ENCODE data around the gene PNPT1.
"Not testable (repeated sequence)": the region's sequence is repeated elsewhere in the genome, so short reads cannot be mapped to it uniquely, and the experiment has no call there.

The PNPT1 gene

DNA sequence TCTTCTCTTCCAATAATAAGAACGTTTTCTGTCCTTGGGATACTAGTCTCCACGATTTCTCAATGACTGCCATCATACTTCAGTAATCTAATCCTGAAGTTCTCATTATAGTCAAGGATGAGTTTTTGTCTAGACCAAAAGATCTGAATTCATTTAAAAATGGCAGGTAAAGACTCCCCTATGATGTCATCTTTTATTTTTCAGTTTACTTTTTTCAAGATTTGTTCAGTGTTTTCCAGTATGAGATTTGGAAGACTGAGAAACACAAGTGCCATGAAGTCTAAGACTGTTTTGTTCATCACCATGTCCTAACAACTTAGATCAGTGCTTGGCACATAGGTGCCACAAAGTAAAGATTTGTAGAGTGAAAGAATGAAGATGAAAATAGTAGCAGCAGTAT lies 40.4 kb downstream of the PNPT1 start:
- DNase-seq: no peak

DNA sequence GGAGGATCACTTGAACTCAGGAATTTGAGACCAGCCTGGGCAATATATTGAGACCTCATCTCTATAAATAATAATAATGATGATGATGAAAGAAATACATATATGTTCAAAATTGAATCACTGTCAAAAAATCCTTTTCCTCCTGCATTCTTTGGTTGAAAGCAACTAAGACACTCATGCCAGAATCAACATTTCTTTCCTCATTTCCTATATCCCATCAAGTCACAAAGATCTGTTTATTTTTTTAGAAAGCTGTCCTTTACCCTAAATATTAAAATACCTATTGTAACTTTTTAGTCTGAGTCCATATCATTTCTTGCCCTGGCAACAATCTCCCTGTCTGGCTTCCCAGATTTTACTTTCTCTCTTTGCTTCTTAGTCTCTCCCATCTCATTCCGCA lies 44.4 kb downstream of the PNPT1 start:
- DNase-seq: no peak

DNA sequence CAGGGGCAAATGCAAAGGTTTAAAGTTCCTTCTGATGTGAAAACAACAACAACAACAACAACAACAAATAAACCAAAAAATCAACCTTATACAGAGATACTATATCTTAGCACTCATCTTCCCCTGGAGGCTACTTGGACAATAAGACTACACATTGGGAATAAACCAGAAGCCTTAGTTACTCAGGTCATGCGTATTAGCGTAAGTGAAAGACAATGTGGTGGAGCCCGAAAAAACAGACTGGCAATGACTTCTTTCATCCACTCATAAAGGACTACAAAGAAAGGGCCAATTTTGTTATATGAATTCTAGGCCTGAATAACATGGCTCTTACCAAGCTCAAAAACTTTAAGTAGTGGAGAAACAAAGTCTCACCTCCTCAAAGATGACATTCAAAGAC lies 56.8 kb downstream of the PNPT1 start:
- no peak for DNase-seq

DNA sequence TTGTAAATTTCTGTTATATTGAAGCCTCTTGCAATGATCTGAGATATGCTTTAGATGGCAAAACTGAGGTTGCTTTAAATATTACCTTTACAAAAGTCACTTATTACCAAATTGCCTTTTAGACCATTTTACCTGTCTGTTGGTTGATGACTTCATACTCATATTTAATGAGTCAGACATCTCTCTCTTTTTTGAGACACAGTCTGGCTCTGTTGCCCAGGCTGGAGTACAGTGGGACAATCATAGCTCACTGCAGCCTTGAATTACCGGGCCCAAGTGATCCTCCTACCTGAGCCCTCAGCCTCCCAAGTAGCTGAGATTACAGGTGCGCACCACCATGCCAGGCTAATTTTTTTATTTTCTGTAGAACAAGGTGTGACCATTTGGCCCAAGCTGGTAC lies 64.7 kb downstream of the PNPT1 start:
- no peak for DNase-seq

DNA sequence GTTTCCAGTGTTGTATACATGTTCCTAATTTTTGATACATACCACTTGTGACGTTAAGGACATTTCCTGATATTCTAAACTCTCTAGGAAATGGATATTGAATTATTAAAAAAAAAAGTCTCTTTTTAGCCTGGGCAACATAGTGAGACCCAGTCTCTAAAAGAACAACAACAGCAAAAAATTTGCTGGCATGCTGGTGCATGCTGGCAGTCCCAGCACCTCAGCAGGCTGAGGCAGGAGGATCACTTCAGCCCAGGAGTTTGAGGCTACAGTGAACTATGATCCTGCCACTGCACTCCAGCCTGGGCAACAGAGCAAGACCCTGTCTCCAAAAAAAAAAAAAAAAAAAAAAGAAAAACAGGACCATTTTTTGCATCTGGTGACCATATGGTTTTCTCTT lies 65.7 kb downstream of the PNPT1 start:
- no peak for DNase-seq

DNA sequence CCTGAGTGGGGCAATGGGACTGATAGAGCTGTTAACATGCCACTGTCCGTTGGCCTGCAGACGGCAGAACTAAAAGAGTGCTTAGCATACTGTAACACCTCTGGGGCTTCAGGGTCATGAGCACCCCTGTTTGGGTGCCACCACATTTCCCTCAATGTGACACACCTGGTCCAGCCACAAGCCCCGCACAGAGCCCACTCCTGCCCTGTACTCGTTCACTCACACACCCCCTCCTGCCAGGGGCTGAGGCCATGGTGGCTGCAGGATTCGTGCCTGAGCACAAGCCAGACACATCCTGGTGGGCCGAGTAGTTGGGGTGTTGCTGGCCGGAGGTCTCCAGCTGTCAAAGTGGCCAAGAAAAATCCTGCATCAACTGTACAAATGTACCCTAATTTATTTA lies 71.8 kb downstream of the PNPT1 start:
- no peak for DNase-seq

DNA sequence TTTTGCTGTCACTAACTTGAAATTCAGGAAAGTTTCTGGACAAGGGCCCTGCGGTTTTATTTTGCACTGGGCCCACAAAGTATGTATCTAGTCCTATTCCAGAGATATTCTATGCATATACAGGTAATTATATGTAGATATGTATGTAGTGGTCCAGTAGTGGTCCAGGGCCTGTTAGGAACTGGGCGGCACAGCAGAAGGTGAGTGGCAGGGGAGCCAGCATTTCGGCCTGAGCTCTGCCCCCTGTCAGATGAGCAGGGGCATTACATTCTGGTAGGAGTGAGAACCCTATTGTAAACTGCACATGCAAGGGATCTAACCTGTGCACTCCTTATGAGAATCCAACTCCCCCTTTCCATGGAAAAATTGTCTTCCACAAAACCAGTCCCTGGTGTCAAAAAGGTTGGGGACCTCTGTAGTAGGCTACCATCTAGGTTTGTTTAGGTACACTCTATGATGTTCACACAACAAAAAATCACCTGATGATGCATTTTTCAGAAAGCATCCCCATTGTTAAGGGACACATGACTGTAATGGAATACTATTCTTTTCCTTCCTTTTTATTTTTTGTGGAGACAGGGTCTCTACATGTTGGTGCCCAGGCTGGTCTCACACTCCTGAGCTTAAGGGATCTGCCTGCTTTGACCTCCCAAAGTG lies 73.4 kb downstream of the PNPT1 start:
- DNase-seq: no peak

DNA sequence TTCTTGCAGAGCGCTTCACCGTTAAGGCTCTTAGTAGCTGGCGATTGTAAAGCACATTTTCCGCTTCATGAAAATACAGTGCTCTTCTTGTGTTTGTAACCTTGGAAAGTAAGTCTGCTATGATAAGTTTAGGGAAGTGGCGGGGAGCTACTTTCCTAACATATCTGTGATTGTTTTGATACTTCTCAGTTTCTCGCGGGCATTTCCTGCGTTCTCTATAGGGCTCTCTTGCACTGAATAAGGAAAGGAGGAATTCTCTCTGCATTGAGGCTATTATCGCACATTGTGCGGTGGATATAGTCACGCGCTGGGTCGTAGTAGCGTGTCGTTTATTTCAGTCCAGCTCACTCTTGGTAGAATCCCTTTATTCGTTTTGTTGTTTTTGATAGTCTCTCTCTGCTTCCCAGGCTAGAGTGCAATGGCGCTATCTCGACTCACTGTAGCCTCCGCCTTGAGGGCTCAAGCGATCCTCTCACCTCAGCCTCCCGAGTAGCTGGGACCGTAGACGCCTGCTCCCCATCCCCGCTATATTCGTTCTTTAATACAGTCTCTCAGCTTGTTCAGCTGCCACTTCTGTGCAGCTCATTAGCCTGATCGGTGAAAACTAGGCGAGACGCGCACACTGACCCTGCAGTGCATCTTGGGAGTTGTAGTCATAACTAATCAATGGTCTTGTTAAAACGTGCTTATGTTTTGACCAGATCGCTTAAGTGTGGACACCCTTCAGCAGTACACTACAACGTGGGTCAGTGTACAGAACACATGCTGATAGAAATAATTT lies 75.2 kb downstream of the PNPT1 start:
- DNase-seq: peak; percentile 38 to 50

DNA sequence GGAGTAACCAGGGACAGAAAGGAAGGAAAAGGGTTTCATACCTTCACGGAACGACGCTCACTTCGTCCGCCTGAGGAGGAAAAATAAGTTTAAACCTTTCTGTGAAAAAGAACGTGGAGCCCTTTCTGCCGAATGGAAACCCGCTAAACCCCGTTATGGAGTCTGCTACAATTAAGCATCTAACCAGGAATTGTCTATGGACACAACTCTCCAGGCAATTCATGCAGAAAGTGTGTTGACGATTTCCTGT lies 75.7 kb downstream of the PNPT1 start:
- DNase-seq: peak in 1 of 2 donors; percentile 9

DNA sequence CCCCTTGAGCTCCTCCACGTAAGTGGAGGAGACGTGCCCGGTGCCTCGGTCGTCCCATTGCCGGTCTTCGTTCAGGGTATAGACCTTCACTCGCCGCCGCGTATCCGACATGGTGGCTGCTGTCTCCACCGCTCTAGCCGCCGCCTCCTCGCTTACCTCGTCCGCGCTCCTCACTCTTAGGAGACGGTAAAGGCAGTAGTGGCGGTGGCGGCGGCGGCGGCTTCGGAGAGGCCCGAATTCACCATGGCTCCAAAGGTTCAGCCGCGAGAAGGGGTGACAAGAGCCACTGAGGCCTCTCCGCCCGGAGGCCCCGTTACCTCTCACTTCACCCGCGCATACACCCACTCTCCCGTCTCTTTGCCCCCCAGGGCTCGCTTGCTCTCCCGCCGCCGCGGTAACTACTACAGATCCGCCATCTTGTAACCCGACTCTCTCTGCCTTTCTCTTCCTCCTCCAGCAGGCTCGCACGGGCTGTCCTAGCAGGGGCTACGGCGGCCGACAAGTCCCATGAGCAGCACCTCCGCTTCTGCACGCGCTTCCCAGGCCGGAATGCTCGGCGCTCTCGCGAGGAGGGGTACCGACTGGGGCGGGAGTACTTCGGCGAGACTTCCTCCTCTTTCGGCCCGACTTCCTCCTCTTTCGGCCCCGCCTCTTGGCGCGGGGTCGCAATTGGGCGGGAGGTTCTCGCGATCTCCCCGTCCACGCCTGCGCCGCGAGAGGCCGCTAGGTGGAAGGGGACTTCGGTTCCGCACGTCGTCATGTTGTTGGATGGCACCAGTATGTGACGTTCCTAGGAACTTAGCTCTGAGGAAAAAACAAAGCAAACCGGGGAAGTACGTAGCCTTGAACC lies 76.2 kb downstream of the PNPT1 start, which contains the start of gene PPP4R3B:
TSS of gene PPP4R3B (minus strand) at position 448 of the 850 bp plus-strand sequence. CDS start at position 111, 337 bp downstream.
- peak; percentile 97 for DNase-seq

DNA sequence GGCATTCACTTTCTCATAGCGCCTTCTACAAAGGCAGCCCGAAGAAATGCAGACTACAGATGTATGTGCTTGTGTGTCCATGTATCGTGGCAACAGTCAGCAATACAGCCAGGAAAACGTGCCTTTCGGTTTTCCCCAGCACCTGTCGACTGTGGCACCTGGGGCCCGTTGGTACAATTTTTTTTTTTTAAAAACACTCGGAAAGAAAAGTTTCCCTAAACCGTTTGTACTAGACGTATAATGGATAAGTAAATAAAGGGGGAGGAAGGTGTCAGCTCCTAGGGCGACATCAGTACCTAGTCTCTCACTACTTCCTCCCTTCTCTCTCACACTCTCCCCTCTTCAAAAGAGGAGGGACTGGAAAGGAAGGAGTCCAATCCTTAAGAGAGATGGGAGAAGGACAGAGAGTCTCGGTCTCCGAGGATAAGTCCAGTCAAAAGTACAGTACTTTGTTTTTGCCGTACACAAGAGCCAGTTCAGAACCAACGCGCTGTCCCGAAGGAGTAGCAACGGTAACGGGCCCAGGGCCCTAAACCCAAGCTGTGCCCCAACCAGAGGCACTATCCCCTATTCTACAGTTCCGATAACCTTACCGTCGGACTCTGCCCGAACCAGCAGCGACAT lies 77.0 kb downstream of the PNPT1 start:
- peak; percentile 12 to 22 for DNase-seq

DNA sequence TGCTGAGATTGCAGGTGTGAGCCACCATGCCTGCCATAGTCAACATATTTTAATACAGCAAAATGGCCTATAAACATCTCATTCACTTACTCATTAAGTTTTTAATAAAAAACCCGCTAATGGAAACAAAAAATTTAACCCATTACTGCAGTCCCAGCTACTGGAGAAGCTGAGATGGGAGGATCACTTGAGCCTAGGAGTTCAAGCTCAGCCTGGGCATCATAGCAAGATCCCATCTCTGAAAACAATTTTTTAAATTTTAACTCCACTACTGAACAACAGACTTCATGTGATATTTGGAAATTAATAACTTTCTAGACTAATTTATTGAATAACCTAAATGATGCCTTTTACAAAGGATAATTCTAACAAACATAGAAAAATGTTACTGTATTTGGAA lies 81.6 kb downstream of the PNPT1 start:
- no peak for DNase-seq

DNA sequence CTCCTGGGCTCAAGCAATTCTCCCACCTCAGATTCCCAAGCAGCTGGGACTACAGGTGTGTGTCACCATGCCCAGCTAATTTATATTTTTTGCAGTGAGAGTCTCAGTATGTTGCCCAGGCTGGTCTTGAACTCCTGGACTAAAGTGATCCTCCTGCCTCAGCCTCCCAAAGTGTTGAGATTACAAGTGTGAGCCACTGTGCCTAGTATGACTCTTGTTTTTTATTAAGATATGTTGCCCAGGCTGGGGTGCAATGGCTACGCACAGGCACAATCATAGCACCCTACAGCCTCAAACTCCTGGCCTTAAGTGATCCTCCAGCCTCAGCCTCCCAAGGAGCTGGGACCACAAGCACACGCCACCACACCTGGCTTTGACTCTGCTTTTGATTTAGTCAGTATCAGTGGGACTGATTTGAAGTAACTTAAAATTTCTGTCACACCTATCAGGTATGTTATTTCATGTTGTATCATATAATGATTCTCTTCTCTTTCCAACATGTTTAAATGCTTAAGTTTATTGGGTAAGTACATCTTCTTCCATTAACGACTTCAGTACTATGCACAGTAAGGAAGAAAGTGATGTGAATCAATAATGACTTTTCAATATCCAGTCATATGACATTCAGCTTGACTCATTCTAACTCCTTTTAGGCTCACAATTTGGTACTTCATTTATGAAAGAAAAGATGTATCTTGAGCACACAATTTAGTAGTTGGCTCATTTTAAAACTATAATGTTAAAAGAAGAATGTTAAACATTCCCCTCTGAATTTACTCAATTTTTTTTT lies 82.5 kb downstream of the PNPT1 start:
- DNase-seq: no peak

DNA sequence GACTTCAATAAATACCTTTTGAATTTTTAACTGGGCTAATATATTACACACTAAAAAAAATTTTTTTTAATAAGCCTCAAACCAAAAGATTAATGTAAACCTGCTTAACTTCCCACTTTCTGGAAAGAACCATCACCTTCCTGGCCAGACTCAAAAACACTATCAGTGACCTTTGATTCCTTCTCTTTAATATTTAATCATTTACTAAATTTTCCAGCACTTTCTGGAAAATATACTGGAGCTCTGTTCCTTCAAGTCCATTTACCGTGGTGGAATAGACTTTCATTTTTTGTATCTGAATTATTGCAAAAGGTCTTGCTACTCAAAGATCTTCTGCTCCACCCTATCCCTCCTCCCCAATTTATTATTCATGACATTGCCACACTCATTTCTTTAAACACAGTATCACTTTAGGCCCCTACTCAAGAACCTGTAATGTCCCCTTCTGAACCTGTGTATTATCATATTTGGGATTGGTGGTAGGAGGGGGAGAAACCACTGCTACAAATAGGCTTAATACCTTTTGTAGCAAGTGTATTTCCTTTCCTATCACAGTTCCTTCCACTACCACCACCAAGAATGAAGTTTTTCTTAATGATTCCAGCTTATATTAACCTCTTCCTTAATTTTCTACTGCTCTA lies 83.6 kb downstream of the PNPT1 start:
- no peak for DNase-seq

DNA sequence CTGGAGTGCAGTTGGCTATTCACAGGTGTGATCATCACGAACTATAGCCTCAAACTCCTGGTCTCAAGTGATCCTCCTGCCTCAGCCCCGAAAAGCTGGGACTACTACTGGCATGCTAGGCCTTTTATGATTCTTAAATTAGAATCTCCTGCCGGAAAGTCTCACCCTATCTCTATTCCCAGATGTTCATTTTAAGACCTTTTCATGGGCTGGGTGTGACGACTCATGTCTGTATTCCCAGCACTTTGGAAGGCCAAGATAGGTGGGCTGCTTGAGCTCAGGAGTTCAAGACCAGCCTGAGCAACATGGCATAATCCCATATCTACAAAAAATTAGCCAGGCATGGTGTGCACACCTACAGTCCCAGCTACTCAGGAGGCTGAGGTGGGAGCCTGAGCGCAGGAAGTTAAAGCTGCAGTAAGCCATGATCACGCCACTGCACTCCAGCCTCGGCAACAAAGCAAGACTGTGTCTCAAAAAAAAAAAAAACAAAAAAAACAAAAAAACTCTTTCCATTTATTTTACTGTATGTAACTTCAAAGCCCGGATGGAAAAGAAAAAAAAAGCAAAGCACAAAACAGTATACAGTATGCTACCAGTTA lies 84.3 kb downstream of the PNPT1 start:
- DNase-seq: no peak

DNA sequence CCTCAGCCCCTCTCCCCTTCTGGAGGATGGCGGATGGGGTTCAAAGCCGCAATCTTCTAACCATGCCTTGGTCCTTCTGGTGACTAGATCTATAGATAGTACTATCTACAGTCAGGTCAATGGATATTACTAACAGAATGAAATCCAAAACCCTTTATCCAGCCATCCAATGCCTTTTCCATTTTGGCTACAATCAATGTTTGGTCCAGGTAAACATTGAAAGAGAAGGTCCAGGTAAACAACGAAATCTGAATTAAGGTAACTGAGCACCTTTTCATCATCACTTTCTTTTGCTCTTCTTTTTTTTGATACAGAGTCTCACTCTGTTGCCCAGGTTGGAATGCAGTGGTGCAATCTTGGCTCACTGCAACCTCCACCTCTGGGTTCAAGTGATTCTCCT lies 85.9 kb downstream of the PNPT1 start:
- DNase-seq: no peak

DNA sequence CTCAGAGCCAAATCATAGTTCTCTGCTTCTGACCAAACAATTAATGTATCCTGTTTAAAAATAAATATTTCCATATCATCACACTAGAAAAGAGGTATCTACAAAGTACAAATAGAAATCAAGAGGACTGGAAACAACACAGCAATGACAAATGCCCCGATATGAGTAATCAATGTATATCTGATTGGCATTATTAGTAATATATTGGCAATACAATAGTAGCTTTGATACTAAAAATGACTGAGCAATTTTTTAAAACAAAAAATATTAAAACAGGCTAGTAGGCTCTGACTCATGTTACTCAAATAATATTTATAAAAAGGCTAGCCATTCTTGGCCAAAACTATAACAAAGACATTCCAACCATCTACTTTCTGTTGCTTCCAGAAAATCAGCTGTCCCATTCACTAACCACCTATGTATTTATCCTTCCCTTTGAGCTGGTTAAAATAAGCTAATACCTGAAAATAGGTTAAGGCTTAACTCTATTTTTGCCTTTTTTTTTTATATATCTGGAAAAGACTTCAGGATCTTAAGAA lies 89.5 kb downstream of the PNPT1 start:
- no peak for DNase-seq

DNA sequence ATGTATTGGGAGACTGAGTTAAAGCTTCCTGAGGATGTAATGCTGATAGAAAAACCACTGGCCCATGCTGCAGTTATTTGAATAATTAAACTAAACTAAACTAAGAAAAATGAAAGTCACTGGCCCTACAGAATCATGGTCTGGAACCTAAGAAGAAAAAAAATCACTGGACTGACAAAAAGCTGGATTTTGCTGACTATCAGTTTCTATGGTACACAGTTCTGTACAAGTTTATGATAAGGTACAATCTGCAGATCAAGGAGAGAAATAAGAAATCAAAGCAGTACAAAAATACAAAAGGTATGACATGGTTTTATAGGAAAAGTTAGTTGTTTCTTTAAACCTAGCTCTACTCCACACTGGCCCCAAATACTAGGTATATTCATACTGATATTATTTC lies 91.8 kb downstream of the PNPT1 start:
- DNase-seq: no peak

DNA sequence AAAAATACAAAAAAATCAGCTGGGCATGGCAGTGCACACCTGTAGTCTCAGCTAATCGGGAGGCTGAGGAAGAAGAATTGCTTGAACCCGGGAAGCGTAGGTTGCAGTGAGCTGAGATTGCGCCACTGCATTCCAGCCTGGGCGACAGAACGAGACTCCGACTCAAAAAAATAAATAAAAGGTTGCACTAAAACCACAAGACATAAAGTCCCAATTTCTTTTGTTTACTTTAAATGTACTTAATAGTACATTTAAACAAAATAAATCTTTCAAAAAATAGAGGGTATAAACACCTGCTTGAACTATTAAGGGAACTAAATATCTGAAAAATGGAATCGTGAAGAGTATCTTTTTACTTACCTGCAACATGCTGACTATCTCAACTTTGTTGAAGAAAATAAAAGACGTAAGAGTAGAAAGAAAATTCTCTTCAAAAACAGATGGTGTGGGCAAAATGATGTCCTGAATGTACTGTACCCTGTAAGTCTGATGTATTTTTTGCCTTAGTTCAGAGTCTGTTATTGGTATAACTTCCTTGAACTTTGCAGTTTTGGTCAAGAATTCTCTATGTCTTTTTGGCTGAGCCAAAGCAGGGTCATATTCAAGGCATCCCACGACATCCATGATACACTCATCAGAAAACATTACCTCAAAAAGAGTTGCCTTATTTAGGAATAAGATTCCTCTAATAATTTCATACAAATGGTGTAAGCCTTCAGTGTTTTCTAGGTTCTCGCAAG lies 95.4 kb downstream of the PNPT1 start:
- DNase-seq: no peak

DNA sequence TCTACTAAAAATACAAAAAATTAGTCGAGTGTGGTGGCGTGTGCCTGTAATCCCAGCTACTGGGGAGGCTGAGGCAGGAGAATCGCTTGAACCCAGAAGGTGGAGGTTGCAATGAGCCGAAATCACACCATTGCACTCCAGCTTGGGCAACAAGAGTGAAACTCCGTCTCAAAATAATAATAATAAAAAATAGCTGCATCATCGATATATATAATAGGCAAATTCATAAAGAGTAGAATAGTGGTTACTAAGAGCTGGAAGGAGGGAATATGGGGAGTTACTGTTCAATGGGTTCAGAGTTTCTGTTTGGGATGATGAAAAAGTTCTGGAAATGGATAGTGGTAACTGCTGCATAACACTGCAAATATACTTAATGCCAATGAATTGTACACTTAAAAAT lies 96.8 kb downstream of the PNPT1 start:
- DNase-seq: not testable (repeated sequence)

DNA sequence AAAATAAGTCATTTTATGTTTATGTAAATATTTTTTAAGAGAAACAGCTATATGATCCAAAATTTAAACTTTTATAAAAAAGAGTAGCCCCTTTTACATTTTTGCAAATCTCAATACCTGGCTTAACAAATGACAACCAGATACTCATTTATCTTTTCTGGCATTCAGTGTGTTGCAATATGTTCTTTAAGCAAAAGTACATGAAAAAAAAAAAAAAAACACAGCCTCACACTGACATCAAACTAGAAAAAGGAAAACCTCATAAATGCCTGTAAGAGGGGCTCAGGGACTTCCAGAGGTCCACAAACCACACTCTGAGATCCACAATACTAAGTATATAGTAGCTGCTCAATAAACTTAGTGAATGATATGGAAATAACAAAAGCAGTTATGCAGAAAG lies 98.1 kb downstream of the PNPT1 start:
- DNase-seq: no peak
